Measurements from ENCODE around the gene HSPBP1.

The HSPBP1 gene

GRCh38 chr19:55223291-55224037 is 56.4 kb downstream of the HSPBP1 start:
- DNase-seq (ENCODE audit: low read depth in 1 of 2, low spot score in 1 of 2): no peak

DNA sequence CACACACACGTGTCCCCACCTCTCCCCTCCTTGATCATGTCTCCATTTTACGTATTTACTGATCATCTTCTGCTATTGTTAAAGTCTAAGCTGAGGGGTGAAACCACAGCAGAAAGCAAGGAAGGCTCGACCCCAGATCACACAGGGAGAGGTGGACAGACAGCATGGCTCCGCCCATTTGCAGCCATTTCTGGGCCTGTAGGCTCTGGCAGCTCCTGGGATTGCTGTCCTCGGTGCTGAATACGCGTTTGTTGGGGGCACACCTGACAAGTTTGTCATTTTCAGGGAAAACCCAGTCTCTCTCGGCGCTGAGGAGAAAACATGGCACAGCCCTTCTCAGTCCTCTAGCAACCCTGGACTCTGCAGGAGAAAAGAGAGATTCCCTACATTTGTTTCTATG is 59.4 kb downstream of the HSPBP1 start:
- DNase-seq (ENCODE audit: low read depth in 1 of 2, low spot score in 1 of 2): no peak

- no peak for DNase-seq (ENCODE audit: low read depth in 1 of 2, low spot score in 1 of 2)
Measured at GRCh38 chr19:55216461-55217198, 63.3 kb downstream of the HSPBP1 start.

DNA sequence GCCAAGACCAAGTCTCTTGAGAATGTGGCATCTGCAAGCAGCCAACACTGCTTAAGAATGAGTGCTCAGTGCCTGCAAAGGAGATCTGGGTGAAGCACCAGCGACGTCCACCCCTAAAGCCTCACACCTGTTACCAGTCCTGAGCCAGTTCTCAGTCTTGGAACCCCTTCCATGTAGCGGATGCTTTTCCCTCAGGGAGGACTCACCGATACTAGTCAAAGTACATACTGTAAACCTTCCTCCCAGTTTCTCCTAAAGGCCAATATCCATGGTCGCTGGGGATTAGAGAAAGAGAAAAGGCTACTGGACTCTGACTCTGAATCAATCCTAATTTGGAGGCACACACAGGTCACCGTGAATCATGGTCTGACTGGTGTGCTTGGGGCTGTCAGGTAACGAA is 66.4 kb downstream of the HSPBP1 start:
- DNase-seq (ENCODE audit: low read depth in 1 of 2, low spot score in 1 of 2): no peak

- DNase-seq (ENCODE audit: low read depth in 1 of 2, low spot score in 1 of 2): no peak
Measured at GRCh38 chr19:55212447-55212846, 67.5 kb downstream of the HSPBP1 start.

All from activated T-helper 1 cell treated with anti-CD3 and anti-CD28 coated beads, Interleukin-2, amount 50 U/mL, for 16 hours (primary cell).